Fibroblast of pulmonary artery (primary cell): Measurements from ENCODE around the gene TMCC2.
A peak's percentile ranks its signal among the peaks of the same experiment; 100 is the strongest.

ENCODE experiments used
- DNase-seq: peaks from one replicate; pipeline ENCODE4 v3.0.0-alpha.2; 2010; ENCODE audit warnings: low read depth
- H3K4me3 ChIP-seq: replicated peaks from 2 replicates; pipeline ENCODE4 v1.5.1; 2011; ENCODE audit warnings: low read depth, mild to moderate bottlenecking, control low read depth, low read length, moderate library complexity
- TF ChIP-seq, protein P1 (sequence below): IDR thresholded peaks from 2 replicates; pipeline ENCODE4 v1.5.1; 2011; ENCODE audit warnings: mild to moderate bottlenecking, control low read depth, low read length, inconsistent platforms; ENCODE audit errors: missing control alignments

TMCC2 gene

DNA sequence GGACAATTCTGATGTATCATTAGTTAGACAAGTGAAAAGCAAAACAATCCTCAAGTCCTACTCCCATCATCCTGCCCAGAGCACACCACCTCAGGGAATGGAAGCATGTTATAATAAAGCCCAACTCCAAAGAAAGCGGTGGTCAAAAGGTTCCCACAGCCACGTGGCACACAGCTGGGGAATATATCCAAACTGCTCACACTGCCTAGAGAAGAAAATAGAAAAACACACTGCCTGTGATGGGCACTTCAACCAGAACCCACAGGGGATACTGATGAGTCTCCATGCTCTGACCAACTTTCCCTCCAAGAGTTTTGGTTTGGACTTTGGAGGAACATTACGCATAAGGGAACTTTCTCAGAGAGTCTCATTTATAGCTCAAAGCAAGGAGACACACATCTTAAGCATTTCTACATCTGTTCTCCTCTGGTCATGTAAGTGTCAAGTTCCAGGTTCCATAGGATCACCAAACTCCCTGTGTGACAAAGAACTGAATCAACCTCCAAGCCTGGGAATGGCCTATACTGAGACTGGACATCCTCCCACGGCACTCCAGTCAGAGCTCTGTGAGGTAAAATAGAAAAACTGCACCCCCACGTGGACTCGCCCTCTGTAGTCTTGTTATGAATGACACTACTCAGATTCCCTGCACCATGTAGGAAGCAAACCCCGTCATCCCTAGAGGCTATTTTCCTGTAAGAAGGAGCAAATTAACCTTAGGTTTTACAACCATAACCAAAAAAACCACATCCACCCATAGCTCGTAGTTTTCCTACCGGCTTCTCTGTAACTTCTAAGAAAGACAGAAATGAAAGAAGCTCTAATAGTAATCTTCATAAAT lies 28.4 kb upstream of the TMCC2 start:
- no peak overlapping the region for H3K4me3 ChIP-seq
- TF ChIP-seq, protein P1, sequence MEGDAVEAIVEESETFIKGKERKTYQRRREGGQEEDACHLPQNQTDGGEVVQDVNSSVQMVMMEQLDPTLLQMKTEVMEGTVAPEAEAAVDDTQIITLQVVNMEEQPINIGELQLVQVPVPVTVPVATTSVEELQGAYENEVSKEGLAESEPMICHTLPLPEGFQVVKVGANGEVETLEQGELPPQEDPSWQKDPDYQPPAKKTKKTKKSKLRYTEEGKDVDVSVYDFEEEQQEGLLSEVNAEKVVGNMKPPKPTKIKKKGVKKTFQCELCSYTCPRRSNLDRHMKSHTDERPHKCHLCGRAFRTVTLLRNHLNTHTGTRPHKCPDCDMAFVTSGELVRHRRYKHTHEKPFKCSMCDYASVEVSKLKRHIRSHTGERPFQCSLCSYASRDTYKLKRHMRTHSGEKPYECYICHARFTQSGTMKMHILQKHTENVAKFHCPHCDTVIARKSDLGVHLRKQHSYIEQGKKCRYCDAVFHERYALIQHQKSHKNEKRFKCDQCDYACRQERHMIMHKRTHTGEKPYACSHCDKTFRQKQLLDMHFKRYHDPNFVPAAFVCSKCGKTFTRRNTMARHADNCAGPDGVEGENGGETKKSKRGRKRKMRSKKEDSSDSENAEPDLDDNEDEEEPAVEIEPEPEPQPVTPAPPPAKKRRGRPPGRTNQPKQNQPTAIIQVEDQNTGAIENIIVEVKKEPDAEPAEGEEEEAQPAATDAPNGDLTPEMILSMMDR = no peak
- DNase-seq = no peak

DNA sequence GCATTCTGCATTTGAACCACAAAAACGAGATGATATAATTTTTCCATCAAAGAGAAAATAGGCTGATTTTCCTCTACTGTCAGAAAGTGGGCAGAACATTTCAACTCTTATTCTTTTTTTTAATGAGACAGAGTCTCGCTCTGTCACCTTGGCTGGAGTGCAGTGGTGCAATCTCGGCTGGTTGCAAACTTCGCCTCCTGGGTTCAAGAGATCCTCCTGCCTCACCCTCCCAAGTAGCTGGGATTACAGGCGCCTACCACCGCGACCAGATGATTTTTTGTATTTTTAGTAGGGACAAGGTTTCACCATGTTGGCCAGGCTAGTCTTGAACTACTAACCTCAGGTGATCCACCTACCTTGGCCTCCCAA lies 27.8 kb upstream of the TMCC2 start:
- DNase-seq = no peak
- TF ChIP-seq, protein P1 = no peak
- H3K4me3 ChIP-seq = no peak overlapping the region

DNA sequence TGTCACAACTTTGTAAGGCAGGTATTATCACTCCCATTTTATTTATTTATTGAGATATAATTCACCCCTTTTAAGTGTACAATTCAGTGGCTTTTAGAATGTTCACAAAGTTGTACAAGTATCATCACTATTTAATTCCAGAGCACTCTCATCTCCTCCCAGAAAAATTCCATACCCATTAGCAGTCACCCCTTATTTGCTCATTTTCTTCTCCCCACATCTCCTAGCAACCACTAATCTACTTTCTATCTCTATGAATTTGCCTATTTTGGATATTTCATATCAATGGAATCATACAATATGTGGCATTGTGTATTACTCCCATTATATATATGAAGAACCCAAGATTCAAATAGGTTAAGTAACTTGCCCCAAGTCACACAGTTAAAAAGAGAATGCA lies 23.2 kb upstream of the TMCC2 start:
- no peak for DNase-seq
- H3K4me3 ChIP-seq = no peak overlapping the region
- TF ChIP-seq, protein P1 = no peak

DNA sequence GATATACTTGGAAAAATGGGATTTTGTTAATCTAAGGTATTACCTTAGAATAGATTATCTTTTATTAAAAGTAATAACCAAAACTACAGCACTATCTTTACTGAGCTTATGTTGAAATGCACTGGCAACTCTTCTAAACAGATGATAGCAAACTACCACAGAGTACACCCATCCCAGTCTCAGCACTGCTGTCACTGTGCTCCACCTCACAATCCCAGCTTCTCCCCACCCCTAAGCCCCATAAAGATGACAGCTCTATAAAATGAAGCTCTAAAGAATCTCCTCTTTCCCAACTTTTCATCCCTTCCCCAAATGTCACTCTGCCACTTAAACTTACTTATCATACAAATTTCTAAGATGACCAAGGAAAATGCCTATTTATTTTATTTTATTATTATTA lies 22.7 kb upstream of the TMCC2 start:
- no peak overlapping the region for H3K4me3 ChIP-seq
- no peak for DNase-seq
- TF ChIP-seq, protein P1 = no peak

DNA sequence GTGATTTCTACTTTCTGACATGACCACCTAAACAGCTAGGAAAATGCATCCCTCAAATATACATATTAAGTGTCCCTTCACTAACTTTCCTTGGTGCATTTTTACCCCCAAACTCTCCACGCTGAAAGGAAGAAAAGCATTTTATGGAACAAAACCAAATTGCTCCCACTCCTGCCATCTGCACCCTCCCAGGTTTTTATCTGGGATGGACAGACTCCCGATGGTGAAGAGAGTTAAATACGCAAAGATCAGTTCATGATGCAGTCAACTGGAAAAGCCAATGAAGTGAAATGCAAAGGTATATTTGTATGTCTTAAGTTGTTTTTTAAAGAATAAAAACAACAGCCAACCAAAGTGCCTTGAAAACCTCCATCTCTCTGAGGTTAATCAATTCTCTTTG lies 18.9 kb upstream of the TMCC2 start:
- no peak for DNase-seq
- TF ChIP-seq, protein P1 = no peak
- H3K4me3 ChIP-seq = no peak overlapping the region

DNA sequence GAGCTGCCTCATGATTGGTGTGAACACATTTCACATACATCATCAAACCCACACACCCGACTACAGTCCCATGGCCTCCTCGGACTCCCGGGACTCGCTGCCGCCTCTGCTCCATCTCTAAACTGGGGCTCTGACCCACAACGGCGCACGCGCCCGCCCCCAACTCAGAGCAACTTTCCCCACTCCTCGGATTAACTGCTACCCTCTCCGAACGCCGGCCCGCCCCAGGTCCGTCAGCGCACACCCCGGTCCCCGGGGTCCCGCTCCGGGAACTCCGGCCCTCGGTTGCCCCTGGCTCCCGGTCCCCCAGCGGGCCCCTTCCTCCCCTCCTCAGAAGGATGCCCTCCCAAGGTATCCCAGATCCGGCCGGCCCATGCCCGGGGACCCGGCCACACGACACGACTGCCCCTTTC lies 17.0 kb upstream of the TMCC2 start:
- TF ChIP-seq, protein P1 = no peak
- H3K4me3 ChIP-seq = peak overlapping the region; percentile 89
- no peak for DNase-seq

DNA sequence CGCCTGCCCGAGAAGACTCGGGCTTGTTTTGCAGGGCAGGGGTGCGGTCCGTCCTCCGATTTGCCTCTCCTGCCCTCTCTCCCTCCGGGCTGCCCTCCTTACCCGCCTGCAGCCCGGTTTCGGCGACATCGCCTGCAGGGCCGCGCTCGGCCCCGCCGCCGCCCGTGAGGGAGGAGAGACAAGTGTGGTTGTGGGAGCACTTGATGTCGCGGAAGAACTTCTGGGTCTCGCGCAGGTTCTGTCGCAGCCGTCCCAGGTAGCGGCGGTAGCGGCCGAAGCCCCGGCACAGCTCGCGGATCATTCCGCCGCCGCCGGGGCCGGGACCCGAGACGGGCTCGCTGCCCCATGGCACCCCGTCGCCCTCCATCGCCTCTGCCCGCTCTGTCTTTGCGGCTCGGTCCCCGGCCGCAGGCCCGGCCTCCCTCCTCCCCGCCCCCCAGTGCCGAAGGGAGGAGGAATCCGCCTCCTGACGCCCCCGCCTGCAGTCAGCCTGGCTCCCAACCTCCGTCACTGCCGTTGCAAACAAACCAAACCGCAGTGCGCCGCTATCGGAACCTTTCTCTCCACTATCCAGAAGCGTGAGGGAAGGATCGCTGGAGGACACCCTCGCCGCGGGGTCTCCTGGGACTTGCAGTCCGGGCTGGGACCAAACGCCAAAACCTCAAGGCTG lies 16.4 kb upstream of the TMCC2 start, which contains the start of gene DSTYK:
DSTYK (minus strand) TSS at position 534 of the 670 bp plus-strand sequence; CDS start at position 367, 167 bp downstream.
- H3K4me3 ChIP-seq = peak within 1 kb of the TSS; percentile 89
- TF ChIP-seq, protein P1 = no peak
- peak; percentile 98 for DNase-seq
